B cell (primary cell): Measurements from ENCODE around the gene APOD.

Experiments used
- CTCF ChIP-seq: fragments of 200-600 bp; IDR thresholded peaks from one replicate; pipeline ENCODE4 v1.8.0; 2022; ENCODE audit warnings: antibody characterized with exemption, mild to moderate bottlenecking
- EZH2 ChIP-seq: IDR thresholded peaks from 2 replicates; pipeline ENCODE4 v1.6.1; 2012; ENCODE audit warnings: borderline replicate concordance, low read depth, mild to moderate bottlenecking, moderate library complexity, low read length; ENCODE audit not compliant: insufficient read depth, poor library complexity, severe bottlenecking

GRCh38 chr3:195571361-195571760, 12.4 kb downstream of the APOD start:
- no peak for TF ChIP-seq EZH2
- no peak for TF ChIP-seq CTCF
